GM21390 (cell line): ENCODE results near the gene ABCA9.
"Not testable (repeated sequence)": the region's sequence is repeated elsewhere in the genome, so short reads cannot be mapped to it uniquely, and the experiment has no call there.

Experiments
- ATAC-seq: cut with Tn5 transposase; IDR thresholded peaks from one replicate; pipeline ENCODE4 v1.9.1; 2021; ENCODE audit not compliant: unreplicated experiment

The ABCA9 gene

GRCh38 chr17:68959117-68959516 is 101.6 kb downstream of the ABCA9 start:
- ATAC-seq = not testable (repeated sequence)

GRCh38 chr17:68957944-68958343 is 102.8 kb downstream of the ABCA9 start:
- ATAC-seq = no peak

GRCh38 chr17:68955181-68955841 is 105.4 kb downstream of the ABCA9 start, which contains the start of gene ABCA8:
Gene ABCA8 (minus strand): TSS chr17:68955392. CDS start chr17:68942034, 13,358 bp downstream.
- no peak for ATAC-seq

GRCh38 chr17:68954146-68954896 is 106.4 kb downstream of the ABCA9 start:
- no peak for ATAC-seq

GRCh38 chr17:68953340-68953997 is 107.3 kb downstream of the ABCA9 start:
- ATAC-seq = no peak

- no peak for ATAC-seq
Observed at GRCh38 chr17:68950725-68951124, 110.0 kb downstream of the ABCA9 start.

GRCh38 chr17:68947868-68948267 is 112.9 kb downstream of the ABCA9 start:
- ATAC-seq = not testable (repeated sequence)

- no peak for ATAC-seq
Observed at GRCh38 chr17:68944435-68945035, 116.2 kb downstream of the ABCA9 start.

GRCh38 chr17:68943812-68944182 is 116.9 kb downstream of the ABCA9 start:
- not testable (repeated sequence) for ATAC-seq

GRCh38 chr17:68943123-68943811 is 117.5 kb downstream of the ABCA9 start:
- ATAC-seq = no peak

- ATAC-seq = no peak
Observed at GRCh38 chr17:68942389-68942788, 118.3 kb downstream of the ABCA9 start.

- no peak for ATAC-seq
Observed at GRCh38 chr17:68941761-68942160, 119.0 kb downstream of the ABCA9 start.

- ATAC-seq = no peak
Observed at GRCh38 chr17:68939195-68939594, 121.5 kb downstream of the ABCA9 start.

GRCh38 chr17:68937890-68938514 is 122.7 kb downstream of the ABCA9 start:
- ATAC-seq = no peak

GRCh38 chr17:68927516-68927915 is 133.2 kb downstream of the ABCA9 start:
- no peak for ATAC-seq

- no peak for ATAC-seq
Observed at GRCh38 chr17:68924793-68925720, 135.7 kb downstream of the ABCA9 start.
